Osteoblast (primary cell): ENCODE data around the gene USP12. TPM values are rescaled to one million over a fixed set of nuclear protein-coding genes. Genes with fewer than 3 reads are reported as not detected.
"Not testable (repeated sequence)": the region's sequence is repeated elsewhere in the genome, so short reads cannot be mapped to it uniquely, and the experiment has no call there.

ENCODE experiments used
- DNase-seq: peaks from one replicate; pipeline ENCODE4 v3.0.0; 2011; ENCODE audit warnings: low spot score, mixed read lengths; ENCODE audit not compliant: insufficient read length; ENCODE audit errors: missing footprints
- H2AFZ ChIP-seq: 2 replicates; pipeline ENCODE4 v1.6.0; 2011; ENCODE audit warnings: mild to moderate bottlenecking, low read length
- H3K27ac ChIP-seq: 2 replicates; pipeline ENCODE4 v1.5.1; 2011; ENCODE audit warnings: mild to moderate bottlenecking, low read depth, low read length, moderate library complexity
- H3K27me3 ChIP-seq: 2 replicates; pipeline ENCODE4 v1.6.0; 2012; ENCODE audit warnings: mild to moderate bottlenecking, control low read depth, inconsistent platforms, low read length, moderate library complexity; ENCODE audit not compliant: insufficient read depth
- H3K36me3 ChIP-seq: 2 replicates; pipeline ENCODE4 v1.5.1; 2011; ENCODE audit warnings: mild to moderate bottlenecking, low read length, control low read depth, moderate library complexity; ENCODE audit not compliant: insufficient read depth
- H3K4me1 ChIP-seq: 2 replicates; pipeline ENCODE4 v1.5.1; 2011; ENCODE audit warnings: mild to moderate bottlenecking, low read length, control low read depth, moderate library complexity; ENCODE audit not compliant: insufficient read depth
- H3K4me2 ChIP-seq: 2 replicates; pipeline ENCODE4 v1.6.0; 2011; ENCODE audit warnings: mild to moderate bottlenecking, low read length; ENCODE audit not compliant: insufficient read depth
- H3K4me3 ChIP-seq: fragments of 200-600 bp; sonication (generic); 3 replicates; pipeline ENCODE4 v1.5.1; 2012; ENCODE audit warnings: mild to moderate bottlenecking, low read length, inconsistent platforms; ENCODE audit not compliant: insufficient read depth
- H3K79me2 ChIP-seq: 2 replicates; pipeline ENCODE4 v1.6.0; 2012; ENCODE audit warnings: mild to moderate bottlenecking, low read length, control low read depth, inconsistent platforms; ENCODE audit not compliant: insufficient read depth
- H3K9me3 ChIP-seq: 2 replicates; pipeline ENCODE4 v1.5.1; 2011; ENCODE audit warnings: low read depth, low read length, control low read depth
- H4K20me1 ChIP-seq: 2 replicates; pipeline ENCODE4 v1.6.0; 2012; ENCODE audit warnings: mild to moderate bottlenecking, low read length, control low read depth; ENCODE audit not compliant: insufficient read depth
- total RNA-seq: library from RNA; depleted of rRNA; stranded (reverse); fragments of >200 nt; gene quantifications from 2 replicates; pipeline ENCODE4 v1.2.3, GENCODE V29; 2012
- TF ChIP-seq, protein P1 (sequence below): IDR thresholded peaks from 2 replicates; pipeline ENCODE4 v1.5.1; 2011; ENCODE audit warnings: mild to moderate bottlenecking, low read depth, low read length, moderate library complexity; ENCODE audit errors: extremely low read depth

USP12 gene
- 20.9 and 24.6 TPM in 2 replicates for total RNA-seq

- peak; percentile 91 for DNase-seq
These were observed at the start of gene USP12 for GRCh38 chr13:27171244-27171826. USP12 (minus strand) TSS chr13:27171811; CDS start chr13:27171639, 172 bp downstream.

DNA sequence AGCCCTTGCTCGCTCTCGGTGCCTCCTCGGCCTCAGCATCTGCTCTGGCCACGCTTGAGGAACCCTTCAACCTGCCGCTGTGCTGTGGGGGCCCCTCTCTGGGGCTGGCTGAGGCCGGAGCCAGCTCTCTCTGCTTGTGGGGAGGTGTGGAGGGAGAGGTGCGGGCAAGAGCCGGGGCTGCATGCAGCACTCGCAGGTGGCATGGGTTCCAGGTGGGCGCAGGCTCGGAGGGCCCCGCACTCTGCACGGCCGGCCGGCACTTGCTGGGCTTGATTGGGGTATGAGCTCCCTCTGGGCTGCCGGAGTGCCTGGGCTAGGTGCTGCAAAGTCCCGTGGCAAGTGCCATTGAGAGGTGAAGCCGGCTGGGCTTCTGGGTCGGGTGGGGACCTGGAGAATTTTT, 48.0 kb upstream of the USP12 start:
- H2AFZ ChIP-seq, result no peak overlapping the region
- no peaks in the 10 kb centered on the region for H4K20me1 ChIP-seq
- H3K79me2 ChIP-seq, result no peaks in the 10 kb centered on the region
- no peaks in the 10 kb centered on the region for H3K4me1 ChIP-seq
- no peak overlapping the region for H3K27ac ChIP-seq
- H3K4me3 ChIP-seq, result no peak overlapping the region
- no peaks in the 10 kb centered on the region for H3K27me3 ChIP-seq
- DNase-seq, result no peak
- TF ChIP-seq, protein P1, sequence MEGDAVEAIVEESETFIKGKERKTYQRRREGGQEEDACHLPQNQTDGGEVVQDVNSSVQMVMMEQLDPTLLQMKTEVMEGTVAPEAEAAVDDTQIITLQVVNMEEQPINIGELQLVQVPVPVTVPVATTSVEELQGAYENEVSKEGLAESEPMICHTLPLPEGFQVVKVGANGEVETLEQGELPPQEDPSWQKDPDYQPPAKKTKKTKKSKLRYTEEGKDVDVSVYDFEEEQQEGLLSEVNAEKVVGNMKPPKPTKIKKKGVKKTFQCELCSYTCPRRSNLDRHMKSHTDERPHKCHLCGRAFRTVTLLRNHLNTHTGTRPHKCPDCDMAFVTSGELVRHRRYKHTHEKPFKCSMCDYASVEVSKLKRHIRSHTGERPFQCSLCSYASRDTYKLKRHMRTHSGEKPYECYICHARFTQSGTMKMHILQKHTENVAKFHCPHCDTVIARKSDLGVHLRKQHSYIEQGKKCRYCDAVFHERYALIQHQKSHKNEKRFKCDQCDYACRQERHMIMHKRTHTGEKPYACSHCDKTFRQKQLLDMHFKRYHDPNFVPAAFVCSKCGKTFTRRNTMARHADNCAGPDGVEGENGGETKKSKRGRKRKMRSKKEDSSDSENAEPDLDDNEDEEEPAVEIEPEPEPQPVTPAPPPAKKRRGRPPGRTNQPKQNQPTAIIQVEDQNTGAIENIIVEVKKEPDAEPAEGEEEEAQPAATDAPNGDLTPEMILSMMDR, result no peak
- no peak overlapping the region for H3K4me2 ChIP-seq
- no peaks in the 10 kb centered on the region for H3K36me3 ChIP-seq
- H3K9me3 ChIP-seq, result no peaks in the 10 kb centered on the region

More at GRCh38 chr13:27171244-27171826, at the start of gene USP12:
- Histone ChIP-seq H2AFZ (peak within 1 kb of the TSS; percentile 86), H3K4me1 (peaks cover 38% of the 10 kb centered on the region), H3K27ac (peak within 1 kb of the TSS; percentile 84), H3K79me2 (peaks cover 45% of the 10 kb centered on the region), H3K36me3 (no peaks in the 10 kb centered on the region), H3K27me3 (no peaks in the 10 kb centered on the region), H4K20me1 (peaks cover 30% of the 10 kb centered on the region), H3K4me2 (peak within 1 kb of the TSS; percentile 93), H3K9me3 (no peaks in the 10 kb centered on the region), H3K4me3 (peak within 1 kb of the TSS; percentile 87)
- TF ChIP-seq, protein P1, result no peak

DNA sequence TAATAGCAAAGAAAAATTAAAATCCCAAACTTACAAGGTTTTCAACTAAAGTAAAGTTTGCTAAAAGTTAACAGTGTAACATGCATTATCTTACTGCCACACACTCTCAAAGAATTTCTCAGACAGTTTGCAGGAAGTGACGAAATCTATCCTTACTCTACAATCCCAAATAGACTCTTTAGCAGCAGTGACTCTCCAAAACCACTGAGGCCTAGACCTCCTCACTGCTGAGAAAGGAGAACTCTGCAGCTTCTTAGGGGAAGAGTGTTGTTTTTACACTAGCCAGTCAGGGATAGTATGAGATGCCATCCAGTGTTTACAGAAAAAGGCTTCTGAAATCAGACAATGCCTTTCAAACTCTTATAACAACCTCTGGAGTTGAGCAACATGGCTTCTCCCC, 47.2 kb upstream of the USP12 start:
- H3K9me3 ChIP-seq, H3K36me3 ChIP-seq, H3K27ac ChIP-seq, H4K20me1 ChIP-seq, H3K4me3 ChIP-seq, H3K79me2 ChIP-seq, H3K27me3 ChIP-seq, H2AFZ ChIP-seq, DNase-seq, H3K4me1 ChIP-seq, H3K4me2 ChIP-seq: not testable (repeated sequence)

GRCh38 chr13:27217791-27218190, 46.2 kb upstream of the USP12 start:
- not testable (repeated sequence) for H2AFZ ChIP-seq, H4K20me1 ChIP-seq, H3K9me3 ChIP-seq, H3K27me3 ChIP-seq, H3K79me2 ChIP-seq, H3K36me3 ChIP-seq, H3K4me2 ChIP-seq, H3K27ac ChIP-seq, DNase-seq, H3K4me3 ChIP-seq, H3K4me1 ChIP-seq

GRCh38 chr13:27213386-27213785, 41.8 kb upstream of the USP12 start:
- H3K4me2 ChIP-seq, H3K9me3 ChIP-seq, DNase-seq, H2AFZ ChIP-seq, H3K27ac ChIP-seq, H4K20me1 ChIP-seq, H3K4me1 ChIP-seq, H3K79me2 ChIP-seq, H3K36me3 ChIP-seq, H3K4me3 ChIP-seq, H3K27me3 ChIP-seq: not testable (repeated sequence)
